Endothelial cell of umbilical vein (primary cell): ENCODE results near the gene PTGES.

Experiments used
- CTCF ChIP-seq, 2 donors: IDR thresholded peaks; 1 replicate in 1 of 2; 2 replicates in 1 of 2; pipeline ENCODE4 v1.5.1; 2011; ENCODE audit warnings: low read length in 2 of 2, mild to moderate bottlenecking in 2 of 2, moderate library complexity in 2 of 2, control low read depth in 1 of 2, inconsistent platforms in 1 of 2, low read depth in 1 of 2; ENCODE audit not compliant: insufficient read depth in 1 of 2; ENCODE audit errors: extremely low read depth in 1 of 2
- POLR2A ChIP-seq: IDR thresholded peaks from 2 replicates; pipeline ENCODE4 v1.6.1; 2012; ENCODE audit warnings: low read depth, mild to moderate bottlenecking, control low read depth, low read length

GRCh38 chr9:129720865-129721545 lies 31.8 kb downstream of the PTGES start:
- TF ChIP-seq CTCF (IDR thresholded peaks at IDR 0.05; ENCODE audit: extremely low read depth in 1 of 2, insufficient read depth in 1 of 2, low read depth in 1 of 2, low read length in 2 of 2) (no peak), POLR2A (no peak)
